Smooth muscle cell (in vitro differentiated cells): Measurements from ENCODE around the gene STARD5. TPM values are rescaled to one million over a fixed set of nuclear protein-coding genes. Genes with fewer than 3 reads are reported as not detected.

Source experiments
- DNase-seq: peaks from one replicate; lab custom pipeline; 2025; ENCODE audit not compliant: unreplicated experiment; lab: John Stamatoyannopoulos, UW
- H2AFZ ChIP-seq: fragments of 200-600 bp; sonication (generic); 2 replicates; pipeline ENCODE4 v1.6.0; 2016; ENCODE audit warnings: antibody characterized with exemption, low read depth, mild to moderate bottlenecking
- H3F3A ChIP-seq: fragments of 200-600 bp; sonication (generic); 2 replicates; pipeline ENCODE4 v1.6.0; 2017; ENCODE audit warnings: antibody characterized with exemption, low read depth
- H3K27ac ChIP-seq: fragments of 200-600 bp; sonication (generic); 2 replicates; pipeline ENCODE4 v1.5.1; 2016; ENCODE audit warnings: low read depth, mild to moderate bottlenecking
- H3K27me3 ChIP-seq: fragments of 200-600 bp; sonication (generic); 2 replicates; pipeline ENCODE4 v1.6.1; 2016; ENCODE audit warnings: low read depth, mild to moderate bottlenecking
- H3K36me3 ChIP-seq: fragments of 200-600 bp; sonication (generic); 2 replicates; pipeline ENCODE4 v1.5.1; 2016; ENCODE audit warnings: low read depth
- H3K4me1 ChIP-seq: fragments of 200-600 bp; sonication (generic); 2 replicates; pipeline ENCODE4 v1.5.1; 2016; ENCODE audit warnings: low read depth
- H3K4me2 ChIP-seq: fragments of 200-600 bp; sonication (generic); 2 replicates; pipeline ENCODE4 v1.6.0; 2016; ENCODE audit warnings: mild to moderate bottlenecking
- H3K4me3 ChIP-seq: fragments of 200-600 bp; sonication (generic); 2 replicates; pipeline ENCODE4 v1.5.1; 2016; ENCODE audit warnings: mild to moderate bottlenecking
- H3K79me2 ChIP-seq: fragments of 200-600 bp; sonication (generic); 2 replicates; pipeline ENCODE4 v1.6.0; 2016; ENCODE audit warnings: low read depth, mild to moderate bottlenecking
- H3K9ac ChIP-seq: fragments of 200-600 bp; sonication (generic); 2 replicates; pipeline ENCODE4 v1.6.0; 2016; ENCODE audit warnings: low read depth
- H3K9me3 ChIP-seq: fragments of 200-600 bp; sonication (generic); replicated peaks from 2 replicates; pipeline ENCODE4 v1.5.1; 2016; ENCODE audit warnings: low read depth
- H4K20me1 ChIP-seq: fragments of 200-600 bp; sonication (generic); 2 replicates; pipeline ENCODE4 v1.6.0; 2016; ENCODE audit warnings: low read depth
- WGBS: methylation state at CpG from one replicate; pipeline ENCODE4 v1.1.7; 2016; ENCODE audit warnings: low lambda C conversion rate; 5-methylcytosine and 5-hydroxymethylcytosine counted together
- polyA plus RNA-seq: library from polyadenylated mRNA; unstranded; fragments of >200 nt; fragmentation: Nextera tagmentation; extraction: Ambion mirVana; gene quantifications from 2 replicates; pipeline ENCODE4 v1.2.1, GENCODE V29; 2016
- total RNA-seq: library from RNA; depleted of rRNA; stranded (reverse); fragments of >200 nt; gene quantifications from 2 replicates; pipeline ENCODE4 v1.2.3, GENCODE V29; 2014
- TF ChIP-seq, protein P1 (sequence below): fragments of 200-600 bp; sonication (generic); IDR thresholded peaks from 2 replicates; pipeline ENCODE4 v1.5.1; 2017; ENCODE audit warnings: borderline replicate concordance, mild to moderate bottlenecking, antibody characterized with exemption; ENCODE audit not compliant: insufficient read depth, poor library complexity, severe bottlenecking

The STARD5 gene
- total and polyA plus RNA-seq, 2 experiments from 2014 or later: 1.6 to 6.2 TPM

DNA sequence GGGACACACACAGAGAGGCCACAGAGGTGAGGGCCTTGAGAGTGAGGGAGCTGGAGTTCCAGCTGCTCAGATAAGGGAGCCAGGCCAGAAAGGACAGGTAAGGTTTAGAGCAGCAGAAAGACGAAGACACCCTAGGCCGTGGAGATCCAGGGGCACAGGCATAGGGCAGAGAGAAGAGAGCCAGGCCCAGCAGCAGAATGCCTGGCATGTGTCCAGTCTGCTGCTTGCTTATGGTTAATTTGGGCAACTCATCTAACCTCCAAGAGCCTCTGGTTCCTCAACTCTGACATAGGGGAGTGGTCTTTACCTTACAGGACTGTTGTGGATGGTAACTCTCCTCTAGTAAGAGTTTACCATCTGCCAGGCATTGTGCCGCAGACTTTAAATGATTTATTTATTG, 35.9 kb downstream of the STARD5 start:
- Histone ChIP-seq H3K9me3 (no peaks in the 10 kb centered on the region), H3K9ac (no peak overlapping the region), H3K4me3 (no peak overlapping the region), H2AFZ (no peak overlapping the region), H3F3A (no peaks in the 10 kb centered on the region), H3K36me3 (no peaks in the 10 kb centered on the region), H3K27me3 (no peaks in the 10 kb centered on the region), H3K79me2 (no peaks in the 10 kb centered on the region), H3K27ac (no peak overlapping the region), H3K4me2 (no peak overlapping the region), H4K20me1 (no peaks in the 10 kb centered on the region), H3K4me1 (no peaks in the 10 kb centered on the region)
- WGBS: 96% methylated on average over 3 of the region's 3 CpGs
- TF ChIP-seq, protein P1, sequence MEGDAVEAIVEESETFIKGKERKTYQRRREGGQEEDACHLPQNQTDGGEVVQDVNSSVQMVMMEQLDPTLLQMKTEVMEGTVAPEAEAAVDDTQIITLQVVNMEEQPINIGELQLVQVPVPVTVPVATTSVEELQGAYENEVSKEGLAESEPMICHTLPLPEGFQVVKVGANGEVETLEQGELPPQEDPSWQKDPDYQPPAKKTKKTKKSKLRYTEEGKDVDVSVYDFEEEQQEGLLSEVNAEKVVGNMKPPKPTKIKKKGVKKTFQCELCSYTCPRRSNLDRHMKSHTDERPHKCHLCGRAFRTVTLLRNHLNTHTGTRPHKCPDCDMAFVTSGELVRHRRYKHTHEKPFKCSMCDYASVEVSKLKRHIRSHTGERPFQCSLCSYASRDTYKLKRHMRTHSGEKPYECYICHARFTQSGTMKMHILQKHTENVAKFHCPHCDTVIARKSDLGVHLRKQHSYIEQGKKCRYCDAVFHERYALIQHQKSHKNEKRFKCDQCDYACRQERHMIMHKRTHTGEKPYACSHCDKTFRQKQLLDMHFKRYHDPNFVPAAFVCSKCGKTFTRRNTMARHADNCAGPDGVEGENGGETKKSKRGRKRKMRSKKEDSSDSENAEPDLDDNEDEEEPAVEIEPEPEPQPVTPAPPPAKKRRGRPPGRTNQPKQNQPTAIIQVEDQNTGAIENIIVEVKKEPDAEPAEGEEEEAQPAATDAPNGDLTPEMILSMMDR: no peak
- DNase-seq: no peak

DNA sequence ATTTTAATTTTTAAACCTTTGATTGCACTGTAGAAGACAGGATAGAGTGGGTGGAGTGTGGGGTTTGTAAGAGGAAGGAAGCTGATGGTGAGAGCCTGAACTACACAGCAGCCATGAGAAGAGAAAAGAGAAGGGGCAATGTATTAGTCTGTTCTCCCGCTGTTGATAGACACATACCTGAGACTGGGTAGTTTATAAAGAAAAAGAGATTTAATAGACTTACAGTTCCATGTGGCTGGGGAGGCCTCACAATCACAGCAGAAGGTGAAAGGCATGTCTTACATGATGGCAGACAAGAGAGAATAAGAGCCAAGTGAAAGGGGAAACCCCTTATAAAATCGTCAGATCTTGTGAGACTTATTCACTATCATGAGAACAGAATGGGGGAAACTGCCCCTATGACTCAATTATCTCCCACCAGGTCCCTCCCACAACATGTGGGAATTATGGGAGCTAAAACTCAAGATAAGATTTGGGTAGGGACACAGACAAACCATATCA, 37.3 kb downstream of the STARD5 start:
- no peaks in the 10 kb centered on the region for H3K36me3 ChIP-seq
- H3K9me3 ChIP-seq: no peaks in the 10 kb centered on the region
- H3F3A ChIP-seq: no peaks in the 10 kb centered on the region
- WGBS: 86% methylated on average over 2 of the region's 2 CpGs
- no peaks in the 10 kb centered on the region for H3K4me1 ChIP-seq
- H3K79me2 ChIP-seq: no peaks in the 10 kb centered on the region
- TF ChIP-seq, protein P1: no peak
- H3K4me3 ChIP-seq: no peak overlapping the region
- H4K20me1 ChIP-seq: no peaks in the 10 kb centered on the region
- H3K27me3 ChIP-seq: no peaks in the 10 kb centered on the region
- no peak overlapping the region for H2AFZ ChIP-seq
- H3K27ac ChIP-seq: no peak overlapping the region
- H3K9ac ChIP-seq: no peak overlapping the region
- DNase-seq: no peak
- H3K4me2 ChIP-seq: no peak overlapping the region

DNA sequence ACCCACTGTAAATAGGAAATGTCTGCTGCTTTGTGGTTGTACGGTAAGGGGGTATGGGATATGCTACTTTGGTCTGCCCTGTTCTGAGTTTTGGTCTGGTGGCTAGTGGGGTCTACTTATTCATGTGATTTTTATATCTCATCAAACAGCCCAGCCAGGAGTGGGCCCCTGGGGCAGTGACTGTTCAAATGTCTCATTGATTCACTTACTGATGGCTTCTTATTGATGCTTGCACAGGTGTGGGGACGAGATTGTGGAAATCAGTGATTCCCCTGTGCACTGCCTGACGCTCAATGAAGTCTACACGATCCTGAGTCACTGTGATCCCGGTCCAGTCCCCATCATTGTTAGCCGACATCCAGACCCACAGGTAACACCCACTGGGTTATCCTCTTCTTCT, 38.5 kb downstream of the STARD5 start:
- no peaks in the 10 kb centered on the region for H3K4me1 ChIP-seq
- H3K79me2 ChIP-seq: no peaks in the 10 kb centered on the region
- no peaks in the 10 kb centered on the region for H3K27me3 ChIP-seq
- no peak overlapping the region for H3K4me3 ChIP-seq
- 94% methylated on average over 6 of the region's 6 CpGs for WGBS
- no peaks in the 10 kb centered on the region for H4K20me1 ChIP-seq
- no peaks in the 10 kb centered on the region for H3F3A ChIP-seq
- TF ChIP-seq, protein P1: no peak
- H3K9ac ChIP-seq: no peak overlapping the region
- H3K27ac ChIP-seq: no peak overlapping the region
- no peaks in the 10 kb centered on the region for H3K9me3 ChIP-seq
- no peak overlapping the region for H3K4me2 ChIP-seq
- no peak overlapping the region for H2AFZ ChIP-seq
- H3K36me3 ChIP-seq: no peaks in the 10 kb centered on the region
- DNase-seq: no peak

DNA sequence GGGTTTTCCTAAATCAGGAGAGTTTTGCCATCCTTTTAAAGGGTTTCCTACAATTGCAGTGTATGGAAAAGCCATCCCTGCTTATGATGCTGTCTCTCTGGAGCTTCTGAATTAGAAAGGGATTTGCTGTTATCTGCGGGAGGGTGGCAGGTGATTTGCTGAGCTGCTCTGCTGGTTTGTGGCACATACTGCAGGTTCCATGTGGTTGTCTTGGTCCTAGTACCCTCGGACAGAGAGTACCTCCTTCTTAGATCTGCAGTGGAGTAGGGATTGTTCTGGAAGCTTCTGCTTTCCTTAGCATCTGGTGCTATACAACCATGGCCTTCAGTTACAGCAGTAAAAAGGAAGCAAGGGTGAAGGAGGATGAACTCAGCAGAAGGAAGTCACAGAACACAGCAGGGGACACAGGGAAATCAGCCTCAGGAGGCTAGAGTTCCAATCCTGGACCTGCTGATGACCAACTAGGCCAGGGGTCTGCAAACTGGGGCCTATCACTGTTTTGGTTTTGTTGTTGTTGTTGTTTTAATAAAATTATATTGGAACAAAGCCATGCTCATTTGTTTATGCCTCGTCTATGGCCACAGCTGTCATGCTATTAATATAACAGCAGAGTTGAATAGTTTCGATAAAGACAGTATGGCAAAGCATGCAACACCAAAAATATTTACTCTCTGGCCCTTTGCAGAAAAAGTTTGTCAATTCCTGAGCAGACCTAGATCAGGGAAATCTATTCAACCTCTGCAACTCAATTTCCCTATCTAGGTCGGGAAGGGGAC, 39.5 kb downstream of the STARD5 start:
- Histone ChIP-seq H3K36me3 (no peaks in the 10 kb centered on the region), H3K79me2 (no peaks in the 10 kb centered on the region), H3K4me2 (no peak overlapping the region), H4K20me1 (no peaks in the 10 kb centered on the region), H3K4me3 (no peak overlapping the region), H3K9ac (no peak overlapping the region), H3K4me1 (no peaks in the 10 kb centered on the region), H3K27me3 (peaks cover 3% of the 10 kb centered on the region), H2AFZ (no peak overlapping the region), H3F3A (no peaks in the 10 kb centered on the region), H3K27ac (no peak overlapping the region), H3K9me3 (no peaks in the 10 kb centered on the region)
- no peak for DNase-seq
- WGBS: 80% methylated on average over 5 of the region's 5 CpGs
- TF ChIP-seq, protein P1: no peak
